ENCODE results near the gene MAD2L1BP. TPM values are rescaled to one million over a fixed set of nuclear protein-coding genes. Genes with fewer than 3 reads are reported as not detected.

The MAD2L1BP gene
- total and polyA plus RNA-seq, 2 of the 13 experiments (the other 11 are each of a cell fraction or from before 2014, with no cell fraction given) = 54.2 to 55.5 TPM

- TF ChIP-seq ZNF407 (CRISPR knock-in tag; IDR thresholded peaks at IDR 0.05; ENCODE audit: not compliant biosample characterization) = peak; percentile 17
- peak; percentile 79; the same call in 1 of the 2 replicates for TF ChIP-seq ZNF280B (CRISPR knock-in tag; IDR thresholded peaks at IDR 0.05; ENCODE audit: borderline replicate concordance)
- no peak for TF ChIP-seq ZSCAN9 (CRISPR knock-in tag; IDR thresholded peaks at IDR 0.05; ENCODE audit: borderline replicate concordance)
- no peak for TF ChIP-seq HOXA9 (CRISPR knock-in tag; IDR thresholded peaks at IDR 0.05; ENCODE audit: borderline replicate concordance)
- TF ChIP-seq SP5 (CRISPR knock-in tag; IDR thresholded peaks at IDR 0.05; ENCODE audit: borderline replicate concordance, low read depth) = peak; percentile 43; the same call in 1 of the 2 replicates
- TF ChIP-seq ETV5 (CRISPR knock-in tag; IDR thresholded peaks at IDR 0.05; ENCODE audit: borderline replicate concordance) = peak; percentile 42
- TF ChIP-seq XRCC5 (optimal IDR thresholded peaks at IDR 0.05; ENCODE audit: low read length) = peak; percentile 94
- peak; percentile 96 for TF ChIP-seq TFAP4 (IDR thresholded peaks at IDR 0.05; ENCODE audit: borderline replicate concordance, low read depth)
- peak; percentile 34; the same call in 1 of the 2 replicates for TF ChIP-seq BRCA1 (CRISPR knock-in tag; IDR thresholded peaks at IDR 0.05)
- TF ChIP-seq ZFP36 (IDR thresholded peaks at IDR 0.05; ENCODE audit: borderline replicate concordance, low read depth, low read length, partially characterized antibody) = no peak
- TF ChIP-seq HIVEP1 (CRISPR knock-in tag; IDR thresholded peaks at IDR 0.05) = no peak
- peak; percentile 55; the same call in 1 of the 2 replicates for TF ChIP-seq ZSCAN31 (CRISPR knock-in tag; IDR thresholded peaks at IDR 0.05; ENCODE audit: low read depth)
- TF ChIP-seq GATAD1 (CRISPR knock-in tag; IDR thresholded peaks at IDR 0.05) = peak; percentile 35; the same call in 1 of the 2 replicates
- TF ChIP-seq ZNF280D (CRISPR knock-in tag; IDR thresholded peaks at IDR 0.05) = peak; percentile 67; the same call in 1 of the 2 replicates
These were observed 32.8 kb downstream of the MAD2L1BP start (continued) for GRCh38 chr6:43668151-43669028.
